Mucosa of descending colon (tissue), 3 donors: ENCODE results near the gene SSX2IP. TPM values are rescaled to one million over a fixed set of nuclear protein-coding genes. Genes with fewer than 3 reads are reported as not detected.

ENCODE experiments used
- ATAC-seq: fragments of 200-7000 bp; cut with Tn5 transposase; one replicate; pipeline ENCODE4 v1.9.1; 2020; ENCODE audit warnings: mild to moderate bottlenecking, moderate library complexity
- DNase-seq, 3 donors: peaks; one replicate each; pipeline ENCODE4 v3.0.0-alpha.2; 2020
- H3K36me3 ChIP-seq: fragments of 200-600 bp; one replicate; pipeline ENCODE4 v1.8.0; 2021; ENCODE audit warnings: low read depth, mild to moderate bottlenecking
- H3K4me1 ChIP-seq: fragments of 200-600 bp; one replicate; pipeline ENCODE4 v1.8.0; 2021; ENCODE audit warnings: low read depth, mild to moderate bottlenecking
- H3K4me3 ChIP-seq: fragments of 200-600 bp; one replicate; pipeline ENCODE4 v1.8.0; 2021; ENCODE audit warnings: mild to moderate bottlenecking
- H3K9me3 ChIP-seq: fragments of 200-600 bp; one replicate; pipeline ENCODE4 v1.8.0; 2021; ENCODE audit warnings: mild to moderate bottlenecking
- intact Hi-C, 2 donors: fragments of 100-400 bp; cut with DNase I in 1 of 2; cut with micrococcal nuclease in 1 of 2; formaldehyde crosslinking; loops; one replicate each; pipeline versions ENCODE4 v1.11.0 to v1.11.1; 2022; cut with DNase I, micrococcal nuclease
- total RNA-seq, 3 donors: library from RNA; stranded (reverse); fragmentation: NEBNext Ultra II Directional in 2 of 3; extraction: Animal tissue kit (Norgen Biotek cat#: 25700) in 2 of 3; gene quantifications; one replicate each; pipeline versions ENCODE4 v1.2.1 to v1.2.4, GENCODE V29; 2021 to 2023
- TF ChIP-seq, protein P1 (sequence below): fragments of 200-600 bp; IDR thresholded peaks from one replicate; pipeline ENCODE4 v1.8.0; 2022; ENCODE audit warnings: antibody characterized with exemption, mild to moderate bottlenecking
- donor health status: DM: no; HTN: no; CAD: no; lungs with moderate emphysema.
- donor health status: DM: no; HTN: no; CAD: no.
- donor health status: DM: no; HTN: yes; CAD: no.

The SSX2IP gene
- total RNA-seq, 3 donors from 2014 or later: 6.2 to 36.7 (median 14.4) TPM

DNA sequence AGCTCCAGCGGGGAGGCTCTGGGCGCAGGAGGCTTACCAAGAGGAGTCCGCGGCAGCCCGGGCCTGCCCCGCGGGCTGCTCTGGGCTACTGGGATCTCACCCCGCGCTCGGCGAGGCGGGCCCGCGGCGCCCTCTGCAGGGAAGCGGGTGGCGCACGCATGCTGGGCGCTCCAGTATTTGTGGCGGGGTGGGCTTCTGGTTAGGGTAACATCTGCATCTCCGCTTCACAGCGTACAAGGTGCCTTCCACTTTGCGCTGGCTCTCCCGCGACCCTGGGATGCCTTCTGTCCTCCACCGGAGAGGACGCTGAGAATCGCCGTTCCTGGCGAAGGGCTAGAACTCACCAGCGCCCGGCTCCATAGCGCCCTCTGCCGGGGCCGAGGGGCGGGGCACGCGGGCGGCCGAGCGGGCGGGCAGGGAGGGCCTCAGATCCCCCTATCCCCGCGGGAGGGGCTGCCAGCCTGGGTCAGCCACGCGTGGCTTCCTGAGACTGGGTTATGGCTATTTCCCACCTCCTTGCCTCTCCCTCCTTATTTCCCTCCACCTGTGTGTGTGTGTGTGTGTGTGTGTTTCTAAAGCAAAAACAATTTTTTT is 69.4 kb downstream of the SSX2IP start:
- TF ChIP-seq, protein P1, sequence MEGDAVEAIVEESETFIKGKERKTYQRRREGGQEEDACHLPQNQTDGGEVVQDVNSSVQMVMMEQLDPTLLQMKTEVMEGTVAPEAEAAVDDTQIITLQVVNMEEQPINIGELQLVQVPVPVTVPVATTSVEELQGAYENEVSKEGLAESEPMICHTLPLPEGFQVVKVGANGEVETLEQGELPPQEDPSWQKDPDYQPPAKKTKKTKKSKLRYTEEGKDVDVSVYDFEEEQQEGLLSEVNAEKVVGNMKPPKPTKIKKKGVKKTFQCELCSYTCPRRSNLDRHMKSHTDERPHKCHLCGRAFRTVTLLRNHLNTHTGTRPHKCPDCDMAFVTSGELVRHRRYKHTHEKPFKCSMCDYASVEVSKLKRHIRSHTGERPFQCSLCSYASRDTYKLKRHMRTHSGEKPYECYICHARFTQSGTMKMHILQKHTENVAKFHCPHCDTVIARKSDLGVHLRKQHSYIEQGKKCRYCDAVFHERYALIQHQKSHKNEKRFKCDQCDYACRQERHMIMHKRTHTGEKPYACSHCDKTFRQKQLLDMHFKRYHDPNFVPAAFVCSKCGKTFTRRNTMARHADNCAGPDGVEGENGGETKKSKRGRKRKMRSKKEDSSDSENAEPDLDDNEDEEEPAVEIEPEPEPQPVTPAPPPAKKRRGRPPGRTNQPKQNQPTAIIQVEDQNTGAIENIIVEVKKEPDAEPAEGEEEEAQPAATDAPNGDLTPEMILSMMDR: peak; percentile 95
- no peaks in the 10 kb centered on the region for H3K4me1 ChIP-seq
- DNase-seq: peak; percentile 75 to 89 (median 83)
- no peaks in the 10 kb centered on the region for H3K36me3 ChIP-seq
- H3K9me3 ChIP-seq: no peaks in the 10 kb centered on the region
- ATAC-seq: peak; percentile 98
- intact Hi-C loops: loop anchor here in 1 of 2 donors (10.0 kb wide), 2 partner anchors 134 to 186 kb away; no protein-coding TSS in a partner anchor
- H3K4me3 ChIP-seq: peak overlapping the region; percentile 32

DNA sequence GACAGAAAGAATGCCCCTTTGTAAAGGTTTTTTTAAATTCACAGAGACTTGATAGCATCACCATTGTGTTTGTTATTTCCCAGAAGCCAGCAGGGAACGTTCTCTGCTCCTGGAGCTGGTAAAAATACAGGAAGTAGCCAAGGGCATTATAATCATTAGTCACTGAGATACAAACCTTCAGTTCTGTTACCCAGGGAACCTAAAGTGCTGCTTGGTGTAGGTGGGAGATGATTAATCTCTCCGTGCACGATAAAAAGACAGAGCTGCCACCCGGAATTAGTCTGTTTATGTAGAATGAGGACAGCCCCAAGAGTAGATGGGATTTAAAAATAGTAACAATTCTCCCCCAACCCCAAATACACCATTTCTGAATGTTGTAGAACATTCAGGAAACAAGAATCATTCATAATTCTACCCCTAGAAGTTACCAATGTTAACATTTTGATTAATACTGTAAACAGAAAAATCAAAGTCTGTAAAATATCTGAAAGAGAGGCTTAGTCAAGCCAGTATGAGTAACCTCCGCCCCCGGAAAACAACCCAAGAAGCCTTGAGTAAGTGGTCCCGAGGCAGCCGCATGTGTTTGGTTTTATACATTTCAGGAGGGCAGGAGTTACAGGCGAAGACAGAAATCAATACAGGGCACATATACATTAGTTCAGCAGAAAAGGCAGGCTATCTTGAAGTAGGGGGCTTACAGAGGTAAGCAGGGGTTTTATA is 70.7 kb downstream of the SSX2IP start:
- Histone ChIP-seq H3K36me3 (no peaks in the 10 kb centered on the region), H3K4me1 (no peaks in the 10 kb centered on the region), H3K9me3 (peaks cover 3% of the 10 kb centered on the region), H3K4me3 (no peak overlapping the region)
- intact Hi-C loops: loop anchor here in 1 of 2 donors (10.0 kb wide), 2 partner anchors 135 to 185 kb away; no protein-coding TSS in a partner anchor
- DNase-seq: no peak
- TF ChIP-seq, protein P1: no peak
- no peak for ATAC-seq

DNA sequence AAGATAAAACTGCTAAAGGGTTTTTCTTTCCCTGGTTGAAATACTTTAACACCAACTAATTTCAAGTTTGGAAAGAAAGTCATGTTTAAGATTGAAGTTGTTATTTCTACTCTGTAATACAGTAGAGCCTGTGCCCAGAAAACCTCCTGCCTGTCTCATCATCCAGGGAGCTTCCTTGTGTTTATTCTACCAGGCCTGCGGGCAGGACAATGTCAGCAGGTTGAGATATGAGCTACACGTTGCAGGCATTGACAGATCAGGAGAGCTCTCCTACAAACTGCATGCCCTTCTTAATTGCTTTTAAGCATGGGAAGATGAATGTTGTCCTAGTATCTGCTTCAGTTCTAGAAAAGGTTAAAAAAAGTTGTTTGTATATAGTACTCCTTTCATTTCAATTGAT is 72.9 kb downstream of the SSX2IP start:
- ATAC-seq (no peak), DNase-seq (no peak)
- intact Hi-C loops: no loop called here

DNA sequence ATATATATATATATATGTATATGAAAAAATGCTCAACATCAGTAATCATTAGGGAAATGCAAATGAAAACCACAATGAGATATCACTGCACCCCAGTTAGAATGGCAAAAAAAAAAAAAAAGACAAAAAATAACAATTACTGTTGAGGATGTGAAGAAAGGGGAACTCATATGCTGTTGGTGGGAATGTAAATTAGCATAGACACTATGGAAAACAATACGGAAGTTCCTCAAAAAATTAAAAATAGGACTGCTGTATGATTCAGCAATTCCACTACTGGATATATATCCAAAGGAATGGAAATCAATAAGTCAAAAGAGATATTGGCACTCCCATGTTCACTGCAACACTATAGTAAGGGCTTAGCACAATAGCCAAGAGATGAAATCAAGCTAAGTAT is 74.5 kb downstream of the SSX2IP start:
- Histone ChIP-seq H3K9me3 (peaks cover 16% of the 10 kb centered on the region), H3K4me1 (no peaks in the 10 kb centered on the region), H3K4me3 (no peak overlapping the region), H3K36me3 (no peaks in the 10 kb centered on the region)
- DNase-seq: no peak
- TF ChIP-seq, protein P1: no peak
- ATAC-seq: no peak
- intact Hi-C loops: no loop called here

More for the DNA sequence above, 72.9 kb downstream of the SSX2IP start:
- peaks cover 16% of the 10 kb centered on the region for H3K9me3 ChIP-seq
- H3K36me3 ChIP-seq: no peaks in the 10 kb centered on the region
- TF ChIP-seq, protein P1: no peak
- no peak overlapping the region for H3K4me3 ChIP-seq
- H3K4me1 ChIP-seq: no peaks in the 10 kb centered on the region

DNA sequence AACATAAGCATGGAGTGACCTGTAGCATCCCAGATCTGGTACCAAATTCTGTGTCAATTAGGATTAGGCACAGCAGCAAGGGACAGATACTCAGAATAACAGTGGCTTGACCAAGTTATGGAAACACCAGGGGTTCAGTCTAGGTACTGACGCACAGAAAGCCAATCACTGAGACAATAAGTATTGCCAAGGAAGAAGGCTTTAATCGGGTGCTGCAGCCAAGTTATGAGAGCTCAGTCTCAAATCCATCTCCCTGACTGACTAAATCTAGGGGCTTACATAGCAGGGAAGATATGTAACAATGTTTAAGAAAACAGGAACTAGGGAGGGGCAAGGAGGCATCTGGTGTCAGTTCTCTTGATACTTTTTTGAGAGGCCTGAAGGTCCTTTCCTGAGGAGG is 76.4 kb downstream of the SSX2IP start:
- TF ChIP-seq, protein P1: no peak
- Histone ChIP-seq H3K4me3 (no peak overlapping the region), H3K4me1 (no peaks in the 10 kb centered on the region), H3K9me3 (peaks cover 16% of the 10 kb centered on the region), H3K36me3 (no peaks in the 10 kb centered on the region)
- no peak for ATAC-seq
- no peak for DNase-seq
- intact Hi-C loops: no loop called here
